ENCODE measurements around the gene SPRR2D. TPM values are rescaled to one million over a fixed set of nuclear protein-coding genes. Genes with fewer than 3 reads are reported as not detected.

Gene SPRR2D
- total and polyA plus RNA-seq, 2 of the 8 experiments (the other 6 are each of a cell fraction or from before 2014, with no cell fraction given), result not detected

DNA sequence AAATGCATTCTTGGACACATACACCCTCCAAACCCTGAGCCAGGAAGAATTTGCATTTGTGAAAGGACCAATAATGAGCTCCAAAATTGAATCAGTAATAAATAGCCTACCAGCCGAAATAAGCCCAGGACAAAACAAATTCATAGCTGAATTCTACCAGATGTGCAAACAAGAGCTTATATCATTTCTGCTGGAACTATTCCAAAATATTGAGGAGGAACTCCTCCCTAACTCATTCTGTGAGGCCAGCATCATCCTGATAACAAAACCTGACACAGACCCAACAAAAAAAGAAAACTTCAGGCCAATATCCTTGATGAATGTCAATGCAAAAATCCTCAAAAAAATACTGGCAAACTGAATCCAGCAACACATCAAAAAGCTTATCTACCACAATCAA lies 46.7 kb upstream of the SPRR2D start:
- Histone ChIP-seq H3K4me3 (ENCODE audit: extremely low read depth in 1 of 4, insufficient read depth in 2 of 4, low read depth in 3 of 4, low read length in 4 of 4) (no peak overlapping the region), H3K9me3 (ENCODE audit: insufficient read depth in 2 of 2, low read depth in 1 of 2, low read length in 1 of 2) (peaks cover 0 to 4% of the 10 kb centered on the region in 2 experiments; a peak in 1 of 4 replicates), H3K9ac (replicated peaks in 1 of 4; ENCODE audit: extremely low read depth in 1 of 4, low read depth in 3 of 4, low read length in 3 of 4) (no peak overlapping the region), H3K14ac (ENCODE audit: insufficient read length) (no peak overlapping the region), H3K79me1 (ENCODE audit: low read depth, low read length) (no peaks in the 10 kb centered on the region), H3K23ac (ENCODE audit: insufficient read length) (no peak overlapping the region), H4K8ac (ENCODE audit: extremely low read depth, insufficient read depth, low read length) (no peak overlapping the region), H3K27me3 (replicated peaks in 1 of 4; ENCODE audit: control insufficient read depth in 3 of 4, extremely low read depth in 1 of 4, insufficient read depth in 3 of 4, low read length in 3 of 4) (no peaks in the 10 kb centered on the region), H3K56ac (replicated peaks; ENCODE audit: insufficient read length, low read depth, low read length) (no peak overlapping the region), H2BK15ac (ENCODE audit: low read length) (no peak overlapping the region), H3K27ac (ENCODE audit: low read depth, low read length) (no peak overlapping the region), H4K91ac (replicated peaks; ENCODE audit: insufficient read length, low read length) (no peak overlapping the region), H2AK5ac (ENCODE audit: low read depth, low read length) (no peak overlapping the region), H2AFZ (ENCODE audit: low read length) (no peak overlapping the region), H2BK5ac (ENCODE audit: low read depth, low read length) (no peak overlapping the region), H3K4me2 (ENCODE audit: insufficient read depth in 1 of 2, low read depth in 2 of 2, low read length in 2 of 2) (no peak overlapping the region), H2BK12ac (ENCODE audit: low read depth, low read length) (no peak overlapping the region), H3K18ac (ENCODE audit: extremely low read depth, low read length) (no peak overlapping the region), H3K4me1 (replicated peaks in 1 of 4; ENCODE audit: control insufficient read depth in 3 of 4, insufficient read depth in 4 of 4, low read length in 3 of 4) (no peaks in the 10 kb centered on the region; a peak in 1 of 7 replicates), H2BK20ac (ENCODE audit: low read length) (no peak overlapping the region), H3K23me2 (ENCODE audit: low read depth, low read length) (no peaks in the 10 kb centered on the region), H2BK120ac (replicated peaks; ENCODE audit: low read depth, low read length) (no peak overlapping the region), H3K4ac (replicated peaks; ENCODE audit: insufficient read length, low read depth, low read length) (no peak overlapping the region), H3K79me2 (ENCODE audit: control insufficient read depth in 1 of 2, insufficient read depth in 2 of 2, low read length in 2 of 2) (no peaks in the 10 kb centered on the region), H4K20me1 (replicated peaks in 1 of 2; ENCODE audit: control insufficient read depth in 1 of 2, insufficient read depth in 2 of 2, low read length in 2 of 2) (no peaks in the 10 kb centered on the region), H4K5ac (ENCODE audit: insufficient read length, low read depth, low read length) (no peak overlapping the region), H3K36me3 (ENCODE audit: control insufficient read depth in 2 of 4, insufficient read depth in 4 of 4, low read length in 3 of 4) (no peaks in the 10 kb centered on the region)
- no peak for DNase-seq (ENCODE audit: low read depth in 1 of 2, low spot score in 2 of 2)
- ChIA-PET POLR2A (ENCODE audit: partially characterized antibody) (no interaction called here), CTCF (ENCODE audit: partially characterized antibody) (no interaction called here)
- FAIRE-seq, result no peak
- WGBS, 2 experiments (ENCODE audit: extremely low coverage in 1 of 2, insufficient coverage in 1 of 2, insufficient read length in 1 of 2, insufficient replicate concordance in 2 of 2, low coverage in 1 of 2, low lambda C conversion rate in 2 of 2, missing lambda C conversion rate in 1 of 2), result 96% methylated on average over 1 of the region's 1 CpG; no CpG with 5 or more reads in 1 of the 2 experiments
- TF ChIP-seq CHD1 (IDR thresholded peaks at IDR 0.05; ENCODE audit: low read depth, low read length) (no peak), RXRA (IDR thresholded peaks at IDR 0.05; ENCODE audit: insufficient read depth, low read depth, low read length) (no peak), MAFK (IDR thresholded peaks at IDR 0.05; ENCODE audit: low read depth, low read length) (no peak), YY1 (IDR thresholded peaks at IDR 0.05; ENCODE audit: low read depth, low read length) (no peak), CTCF (IDR thresholded peaks at IDR 0.05; ENCODE audit: control extremely low read depth in 1 of 3, insufficient read depth in 1 of 3, low read depth in 1 of 3, low read length in 3 of 3) (no peak), TEAD4 (IDR thresholded peaks at IDR 0.05; ENCODE audit: low read depth, low read length) (no peak), GABPA (IDR thresholded peaks at IDR 0.05; ENCODE audit: borderline replicate concordance, insufficient read depth, low read length) (no peak), CEBPB (IDR thresholded peaks at IDR 0.05; ENCODE audit: low read depth, low read length) (no peak), HDAC6 (IDR thresholded peaks at IDR 0.05; ENCODE audit: low read depth, low read length) (no peak)
- TF ChIP-seq, protein P1, sequence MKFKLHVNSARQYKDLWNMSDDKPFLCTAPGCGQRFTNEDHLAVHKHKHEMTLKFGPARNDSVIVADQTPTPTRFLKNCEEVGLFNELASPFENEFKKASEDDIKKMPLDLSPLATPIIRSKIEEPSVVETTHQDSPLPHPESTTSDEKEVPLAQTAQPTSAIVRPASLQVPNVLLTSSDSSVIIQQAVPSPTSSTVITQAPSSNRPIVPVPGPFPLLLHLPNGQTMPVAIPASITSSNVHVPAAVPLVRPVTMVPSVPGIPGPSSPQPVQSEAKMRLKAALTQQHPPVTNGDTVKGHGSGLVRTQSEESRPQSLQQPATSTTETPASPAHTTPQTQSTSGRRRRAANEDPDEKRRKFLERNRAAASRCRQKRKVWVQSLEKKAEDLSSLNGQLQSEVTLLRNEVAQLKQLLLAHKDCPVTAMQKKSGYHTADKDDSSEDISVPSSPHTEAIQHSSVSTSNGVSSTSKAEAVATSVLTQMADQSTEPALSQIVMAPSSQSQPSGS (IDR thresholded peaks at IDR 0.05; ENCODE audit: low read length), result no peak
